ENCODE measurements around the gene ABCG2. TPM values are rescaled to one million over a fixed set of nuclear protein-coding genes. Genes with fewer than 3 reads are reported as not detected.
"Not testable (repeated sequence)": the region's sequence is repeated elsewhere in the genome, so short reads cannot be mapped to it uniquely, and the experiment has no call there.

Gene ABCG2
- total RNA-seq, 1 donor from 2014 or later: 14.6 TPM

- no peak for DNase-seq (ENCODE audit: extremely low read depth, low read depth, low spot score)
These were observed 10.9 kb upstream of the ABCG2 start for GRCh38 chr4:88169298-88169697.

GRCh38 chr4:88166608-88167007, 8.2 kb upstream of the ABCG2 start:
- no peak for DNase-seq (ENCODE audit: extremely low read depth, low read depth, low spot score)

- DNase-seq (ENCODE audit: extremely low read depth, low read depth, low spot score): no peak
These were observed 4.9 kb upstream of the ABCG2 start for GRCh38 chr4:88163336-88163735.

DNA sequence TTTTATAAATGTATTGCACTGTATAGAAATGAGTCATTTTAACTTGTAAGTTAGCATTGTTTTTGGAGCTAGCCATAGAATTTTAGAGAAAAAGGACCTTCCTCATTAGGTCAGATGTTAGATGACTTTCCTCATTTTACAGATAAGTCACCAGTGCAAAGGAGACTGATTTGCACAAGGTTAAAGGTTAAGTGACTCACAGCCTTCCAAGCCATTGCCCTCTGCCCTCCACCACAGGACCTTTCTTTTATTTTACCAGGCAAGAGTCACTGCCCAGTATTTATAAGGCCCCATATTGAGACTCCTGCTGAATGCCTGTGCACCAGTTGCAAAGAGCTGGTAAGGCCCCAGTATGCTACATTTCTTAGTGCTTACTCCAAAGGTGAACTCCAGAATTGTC, 4.2 kb upstream of the ABCG2 start:
- no peak for DNase-seq (ENCODE audit: extremely low read depth, low read depth, low spot score)

DNA sequence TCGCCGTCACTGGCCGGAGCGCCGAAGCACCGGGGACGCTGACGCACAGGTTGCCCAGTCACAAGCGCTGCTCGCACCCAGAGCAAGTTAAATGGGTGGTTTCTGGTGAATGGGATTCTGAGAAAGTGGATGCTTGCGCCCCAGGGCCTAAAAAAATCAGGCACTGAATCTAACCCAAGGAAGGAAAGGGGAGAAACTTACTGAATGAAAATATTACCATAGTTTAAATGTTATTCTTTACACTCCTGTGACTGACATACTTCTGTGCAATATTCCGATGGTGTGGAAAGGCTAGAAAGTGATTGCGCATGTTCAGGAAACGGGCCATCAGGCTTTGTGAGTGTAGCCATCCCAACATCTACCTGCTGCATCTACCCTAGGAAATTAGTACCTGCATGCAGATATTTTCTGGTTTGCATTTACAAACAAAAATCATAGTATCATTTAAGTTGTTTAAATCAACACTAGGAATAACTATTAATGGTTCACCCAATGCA, 838 bp upstream of the ABCG2 start:
- DNase-seq (ENCODE audit: extremely low read depth, low read depth, low spot score): no peak

- DNase-seq (ENCODE audit: extremely low read depth, low read depth, low spot score): no peak
These were observed 376 bp downstream of the ABCG2 start for GRCh38 chr4:88158038-88158488.

- DNase-seq (ENCODE audit: extremely low read depth, low read depth, low spot score): not testable (repeated sequence)
These were observed 6.1 kb downstream of the ABCG2 start for GRCh38 chr4:88152331-88152730.

- DNase-seq (ENCODE audit: extremely low read depth, low read depth, low spot score): no peak
These were observed 9.9 kb downstream of the ABCG2 start for GRCh38 chr4:88148560-88148959.

DNA sequence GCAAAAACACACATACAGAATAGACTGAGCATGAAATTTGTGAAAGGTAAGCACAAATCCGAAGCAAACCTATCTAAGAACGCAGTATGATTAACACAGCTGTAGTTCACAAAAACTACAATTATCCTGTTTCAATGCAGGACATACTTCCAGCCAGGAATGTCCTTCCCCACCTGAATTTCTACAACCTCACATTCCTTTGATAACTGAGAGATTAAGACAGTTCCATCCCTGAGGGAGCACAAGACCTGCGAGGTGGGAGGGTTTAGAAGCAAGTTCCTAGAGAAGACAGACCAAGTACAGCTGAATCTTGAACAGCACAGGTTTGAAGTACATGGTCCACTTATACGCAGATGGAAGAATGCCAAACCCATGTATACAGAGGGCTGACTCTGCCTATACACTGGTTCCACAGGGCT, 10.6 kb downstream of the ABCG2 start:
- DNase-seq (ENCODE audit: extremely low read depth, low read depth, low spot score): no peak

DNA sequence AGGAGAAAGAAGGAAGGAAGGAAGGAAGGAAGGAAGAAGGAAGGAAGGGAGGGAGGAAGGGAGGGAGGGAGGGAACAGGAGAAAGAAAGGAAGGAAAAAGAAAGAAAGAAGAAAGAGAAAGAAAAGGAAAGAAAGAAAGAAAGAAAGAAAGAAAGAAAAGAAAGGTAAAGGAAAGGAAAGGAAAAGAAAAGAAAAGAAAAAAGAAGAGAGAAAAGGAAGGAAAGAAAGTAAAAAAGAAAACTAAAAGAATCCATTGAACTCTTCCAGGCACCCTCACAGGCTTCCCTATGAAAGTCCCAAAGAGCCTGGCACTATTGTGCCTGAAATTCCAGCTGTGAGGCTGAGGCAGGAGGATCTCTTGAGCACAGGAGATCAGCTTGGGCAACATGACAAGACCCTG, 11.5 kb downstream of the ABCG2 start:
- no peak for DNase-seq (ENCODE audit: extremely low read depth, low read depth, low spot score)

- DNase-seq (ENCODE audit: extremely low read depth, low read depth, low spot score): no peak
These were observed 13.6 kb downstream of the ABCG2 start for GRCh38 chr4:88144866-88145300.

DNA sequence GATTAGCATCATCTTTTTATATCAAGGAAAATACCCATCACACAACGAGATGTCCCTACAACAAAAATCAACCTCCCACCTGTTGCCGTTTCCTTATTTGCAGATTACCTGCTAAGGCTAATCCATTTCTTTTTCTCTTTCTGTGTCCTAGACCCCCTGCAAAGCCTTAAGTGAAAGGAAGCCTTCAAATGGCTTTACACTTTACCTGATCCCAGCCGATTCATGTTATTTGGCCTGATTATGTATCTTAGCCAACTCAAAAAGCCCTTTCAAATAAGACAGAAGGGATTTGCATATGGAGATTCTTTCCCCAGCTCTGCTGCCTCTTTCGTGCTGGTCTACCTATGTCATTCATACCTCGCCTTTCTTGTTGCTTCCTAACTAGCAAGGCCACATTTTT, 14.4 kb downstream of the ABCG2 start:
- no peak for DNase-seq (ENCODE audit: extremely low read depth, low read depth, low spot score)

- no peak for DNase-seq (ENCODE audit: extremely low read depth, low read depth, low spot score)
These were observed 14.9 kb downstream of the ABCG2 start for GRCh38 chr4:88143504-88143903.

DNA sequence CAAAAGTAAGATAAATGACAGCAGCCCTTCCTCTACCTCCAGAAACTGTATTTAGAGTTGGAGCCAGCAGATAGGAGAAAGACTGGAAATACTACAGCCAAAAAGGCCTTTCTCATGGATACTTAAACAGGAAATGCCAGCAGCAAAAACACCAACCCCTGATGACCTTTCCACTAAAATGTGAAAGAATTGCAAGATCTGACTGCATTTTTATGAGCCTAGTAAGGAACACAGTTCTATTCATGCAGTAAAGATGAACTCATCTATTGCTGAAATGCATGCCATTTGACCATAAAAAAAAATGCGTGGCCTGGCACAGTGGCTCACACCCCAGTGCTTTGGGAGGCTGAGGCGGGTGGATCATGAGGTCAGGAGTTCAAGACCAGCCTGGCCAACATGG, 19.9 kb downstream of the ABCG2 start:
- DNase-seq (ENCODE audit: extremely low read depth, low read depth, low spot score): no peak

DNA sequence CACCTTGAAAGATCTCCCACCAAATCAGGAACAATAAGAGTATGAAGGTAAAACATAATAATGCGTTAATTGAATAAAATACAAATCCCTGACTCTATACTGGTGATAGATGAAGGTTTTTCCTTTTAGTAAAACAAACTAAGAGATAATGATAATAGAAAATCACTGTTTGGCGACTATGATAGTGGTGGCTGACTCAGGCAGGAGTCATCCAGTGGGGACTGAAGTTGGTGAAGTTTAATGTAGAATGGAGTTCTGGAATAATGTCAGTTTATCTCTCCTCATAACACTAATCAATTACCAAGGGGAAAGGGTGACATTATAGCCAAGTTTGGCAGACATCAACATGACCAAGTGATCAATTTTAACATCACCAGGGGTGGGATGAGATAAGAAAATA, 21.3 kb downstream of the ABCG2 start:
- no peak for DNase-seq (ENCODE audit: extremely low read depth, low read depth, low spot score)

DNA sequence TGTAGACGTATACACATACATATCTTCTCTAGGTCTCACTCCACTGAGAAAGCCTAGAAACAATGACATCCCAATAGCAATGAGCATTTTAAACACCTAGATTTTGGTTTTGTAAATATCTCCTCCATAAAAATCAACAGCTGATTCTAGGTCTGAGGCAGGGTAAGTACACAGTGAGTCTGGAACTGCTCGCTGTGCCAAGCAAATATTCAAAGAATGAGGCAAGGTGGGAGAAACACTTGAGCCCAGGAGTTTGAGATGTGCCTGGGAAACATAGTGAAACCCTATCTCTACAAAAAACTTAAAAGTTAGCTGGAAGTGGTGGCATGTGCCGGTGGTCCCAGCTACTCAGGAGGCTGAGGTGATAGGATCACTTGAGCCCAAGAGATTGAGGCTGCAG, 22.2 kb downstream of the ABCG2 start:
- DNase-seq (ENCODE audit: extremely low read depth, low read depth, low spot score): no peak

DNA sequence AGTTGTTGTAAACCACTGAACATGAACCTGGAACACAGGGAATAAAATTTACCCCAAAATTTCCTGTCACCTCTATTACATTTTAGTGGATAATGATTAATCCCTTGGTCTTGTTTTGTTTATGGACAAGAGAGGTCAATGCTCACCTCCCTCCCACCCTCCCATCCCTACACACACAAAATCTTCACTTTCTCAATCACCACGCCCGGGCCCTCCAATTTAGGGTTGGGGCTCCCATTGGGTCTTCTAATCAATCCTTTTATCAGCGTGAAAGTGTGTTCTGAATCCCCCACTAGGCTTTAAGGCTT, 23.1 kb downstream of the ABCG2 start:
- no peak for DNase-seq (ENCODE audit: extremely low read depth, low read depth, low spot score)

GRCh38 chr4:88134536-88135355, 23.7 kb downstream of the ABCG2 start:
- no peak for DNase-seq (ENCODE audit: extremely low read depth, low read depth, low spot score)

GRCh38 chr4:88134111-88134510, 24.3 kb downstream of the ABCG2 start:
- DNase-seq (ENCODE audit: extremely low read depth, low read depth, low spot score): no peak

GRCh38 chr4:88130544-88131305, 27.7 kb downstream of the ABCG2 start:
- no peak for DNase-seq (ENCODE audit: extremely low read depth, low read depth, low spot score)

DNA sequence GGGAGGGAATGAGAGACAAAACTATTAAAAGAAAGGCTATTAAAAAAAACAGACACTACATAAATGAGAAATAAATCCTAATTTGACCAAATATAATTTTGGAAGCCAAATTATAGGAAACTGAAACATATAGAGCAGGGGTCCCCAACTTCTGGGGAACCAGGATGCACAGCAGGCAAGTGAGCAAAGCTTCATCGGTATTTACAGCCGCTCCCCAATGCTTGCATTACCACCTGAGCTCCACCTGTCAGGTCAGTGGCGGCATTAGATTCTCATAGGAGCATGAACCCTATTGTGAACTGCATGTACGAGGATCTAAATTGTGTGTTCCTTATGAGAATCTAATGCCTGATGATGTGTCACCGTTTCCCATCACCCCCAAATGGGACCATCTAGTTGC, 28.4 kb downstream of the ABCG2 start:
- DNase-seq (ENCODE audit: extremely low read depth, low read depth, low spot score): no peak

DNA sequence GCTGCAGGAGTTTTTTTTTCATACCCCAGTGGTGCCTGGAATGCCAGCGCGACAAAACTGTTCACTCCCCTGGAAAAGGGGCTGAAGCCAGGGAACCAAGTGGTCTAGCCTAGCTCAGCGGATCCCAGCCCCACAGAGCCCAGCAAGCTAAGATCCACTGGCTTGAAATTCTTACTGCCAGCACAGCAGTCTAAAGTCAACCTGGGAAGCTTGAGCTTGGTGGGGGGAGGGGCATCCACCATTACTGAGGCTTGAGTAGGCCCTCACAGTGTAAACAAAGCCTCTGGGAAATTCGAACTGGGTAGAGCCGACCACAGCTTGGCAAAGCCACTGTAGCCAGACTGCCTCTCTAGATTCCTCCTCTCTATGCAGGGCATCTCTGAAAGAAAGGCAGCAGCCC, 36.2 kb downstream of the ABCG2 start:
- not testable (repeated sequence) for DNase-seq (ENCODE audit: extremely low read depth, low read depth, low spot score)
